IPS DF 6.9 (cell line): Measurements from ENCODE around the gene UBAP2.

Experiments used
- DNase-seq: peaks from one replicate; pipeline ENCODE4 v3.0.0-alpha.2; 2013; ENCODE audit warnings: low read depth, low spot score
- H3K27ac ChIP-seq: one replicate; pipeline ENCODE4 v1.5.1; 2013; ENCODE audit warnings: low read length, control low read depth
- H3K27me3 ChIP-seq: 2 replicates; pipeline ENCODE4 v1.6.1; 2013; ENCODE audit warnings: mild to moderate bottlenecking, low read length; ENCODE audit not compliant: control insufficient read depth, insufficient read depth
- H3K36me3 ChIP-seq: 2 replicates; pipeline ENCODE4 v1.6.1; 2013; ENCODE audit warnings: low read length; ENCODE audit not compliant: control insufficient read depth, insufficient read depth
- H3K4me1 ChIP-seq: 2 replicates; pipeline ENCODE4 v1.6.1; 2013; ENCODE audit warnings: low read length; ENCODE audit not compliant: control insufficient read depth, insufficient read depth
- H3K4me3 ChIP-seq: 2 replicates; pipeline ENCODE4 v1.5.1; 2013; ENCODE audit warnings: mild to moderate bottlenecking, low read length
- H3K9me3 ChIP-seq: 2 replicates; pipeline ENCODE4 v1.6.1; 2013; ENCODE audit warnings: low read length, inconsistent platforms; ENCODE audit not compliant: control insufficient read depth, insufficient read depth
- WGBS: extraction: QIAGEN DNeasy Blood & Tissue Kit; methylation state at CpG from one replicate; pipeline ENCODE4 v1.1.7; 2013; ENCODE audit warnings: mixed read lengths, missing lambda C conversion rate; ENCODE audit not compliant: insufficient read length, insufficient coverage; 5-methylcytosine and 5-hydroxymethylcytosine counted together

The UBAP2 gene

GRCh38 chr9:34048727-34049629, at the start of gene UBAP2:
Gene UBAP2, minus strand, starts transcription at chr9:34048887. Its CDS starts 31,739 bp downstream, at chr9:34017148.
- H3K9me3 ChIP-seq = no peaks in the 10 kb centered on the region
- H3K27me3 ChIP-seq = no peaks in the 10 kb centered on the region
- H3K4me3 ChIP-seq = peak within 1 kb of the TSS; percentile 75
- no CpG with 5 or more reads among the region's 70 CpGs for WGBS
- peak; percentile 94 for DNase-seq
- H3K36me3 ChIP-seq = no peaks in the 10 kb centered on the region
- no peaks in the 10 kb centered on the region; the same call in 1 of the 2 replicates for H3K4me1 ChIP-seq
- no peak within 1 kb of the TSS for H3K27ac ChIP-seq

GRCh38 chr9:34098307-34098706, 49.6 kb upstream of the UBAP2 start:
- Histone ChIP-seq H3K4me3 (no peak overlapping the region), H3K36me3 (peaks cover 16% of the 10 kb centered on the region), H3K4me1 (no peaks in the 10 kb centered on the region), H3K9me3 (no peaks in the 10 kb centered on the region), H3K27me3 (no peaks in the 10 kb centered on the region), H3K27ac (no peak overlapping the region)
- no peak for DNase-seq
- WGBS = no CpG with 5 or more reads among the region's 5 CpGs

GRCh38 chr9:34097865-34098264, 49.2 kb upstream of the UBAP2 start:
- Histone ChIP-seq H3K4me3 (no peak overlapping the region), H3K9me3 (no peaks in the 10 kb centered on the region), H3K36me3 (peaks cover 17% of the 10 kb centered on the region), H3K27ac (no peak overlapping the region), H3K27me3 (no peaks in the 10 kb centered on the region), H3K4me1 (no peaks in the 10 kb centered on the region)
- no peak for DNase-seq
- WGBS = no CpG with 5 or more reads among the region's 1 CpG

GRCh38 chr9:34096751-34097150, 48.1 kb upstream of the UBAP2 start:
- Histone ChIP-seq H3K36me3 (peaks cover 12% of the 10 kb centered on the region), H3K4me3 (no peak overlapping the region), H3K27me3 (no peaks in the 10 kb centered on the region), H3K27ac (no peak overlapping the region), H3K4me1 (no peaks in the 10 kb centered on the region), H3K9me3 (no peaks in the 10 kb centered on the region)
- no CpG with 5 or more reads among the region's 4 CpGs for WGBS
- DNase-seq = no peak

- no peak overlapping the region for H3K27ac ChIP-seq
- no CpG with 5 or more reads among the region's 5 CpGs for WGBS
- no peak overlapping the region for H3K4me3 ChIP-seq
- no peaks in the 10 kb centered on the region for H3K4me1 ChIP-seq
- H3K9me3 ChIP-seq = no peaks in the 10 kb centered on the region
- H3K27me3 ChIP-seq = no peaks in the 10 kb centered on the region
- H3K36me3 ChIP-seq = peaks cover 10% of the 10 kb centered on the region
- no peak for DNase-seq
Measured at GRCh38 chr9:34093578-34093977, 44.9 kb upstream of the UBAP2 start.

- DNase-seq = no peak
- Histone ChIP-seq H3K4me1 (no peaks in the 10 kb centered on the region), H3K27me3 (no peaks in the 10 kb centered on the region), H3K36me3 (peaks cover 12% of the 10 kb centered on the region), H3K9me3 (no peaks in the 10 kb centered on the region), H3K4me3 (no peak overlapping the region), H3K27ac (no peak overlapping the region)
- WGBS = no CpG with 5 or more reads among the region's 7 CpGs
Measured at GRCh38 chr9:34089311-34089710, 40.6 kb upstream of the UBAP2 start.

GRCh38 chr9:34087370-34087769, 38.7 kb upstream of the UBAP2 start:
- Histone ChIP-seq H3K27ac (no peak overlapping the region), H3K4me1 (no peaks in the 10 kb centered on the region), H3K9me3 (no peaks in the 10 kb centered on the region), H3K27me3 (no peaks in the 10 kb centered on the region), H3K36me3 (peaks cover 8% of the 10 kb centered on the region; the same call in 1 of the 2 replicates), H3K4me3 (no peak overlapping the region)
- no peak for DNase-seq
- WGBS = no CpG with 5 or more reads among the region's 1 CpG

- Histone ChIP-seq H3K27me3 (no peaks in the 10 kb centered on the region), H3K36me3 (peaks cover 8% of the 10 kb centered on the region; the same call in 1 of the 2 replicates), H3K4me1 (no peaks in the 10 kb centered on the region), H3K4me3 (no peak overlapping the region), H3K9me3 (no peaks in the 10 kb centered on the region), H3K27ac (no peak overlapping the region)
- DNase-seq = no peak
Measured at GRCh38 chr9:34086864-34087263, 38.2 kb upstream of the UBAP2 start.

- Histone ChIP-seq H3K27ac (no peak overlapping the region), H3K4me3 (no peak overlapping the region), H3K27me3 (no peaks in the 10 kb centered on the region), H3K4me1 (no peaks in the 10 kb centered on the region), H3K36me3 (peaks cover 8% of the 10 kb centered on the region; the same call in 1 of the 2 replicates), H3K9me3 (no peaks in the 10 kb centered on the region)
- no CpG with 5 or more reads among the region's 6 CpGs for whole genome bisulfite sequencing
- no peak for DNase-seq
Measured at GRCh38 chr9:34085581-34086500, 37.2 kb upstream of the UBAP2 start.

GRCh38 chr9:34084562-34084961, 35.9 kb upstream of the UBAP2 start:
- no CpG with 5 or more reads among the region's 1 CpG for WGBS
- H3K9me3 ChIP-seq = no peaks in the 10 kb centered on the region
- no peaks in the 10 kb centered on the region for H3K4me1 ChIP-seq
- no peak overlapping the region for H3K27ac ChIP-seq
- H3K27me3 ChIP-seq = no peaks in the 10 kb centered on the region
- H3K4me3 ChIP-seq = no peak overlapping the region
- DNase-seq = no peak
- peaks cover 8% of the 10 kb centered on the region; the same call in 1 of the 2 replicates for H3K36me3 ChIP-seq
